Measurements from ENCODE around the gene BCL2.

Gene BCL2

DNA sequence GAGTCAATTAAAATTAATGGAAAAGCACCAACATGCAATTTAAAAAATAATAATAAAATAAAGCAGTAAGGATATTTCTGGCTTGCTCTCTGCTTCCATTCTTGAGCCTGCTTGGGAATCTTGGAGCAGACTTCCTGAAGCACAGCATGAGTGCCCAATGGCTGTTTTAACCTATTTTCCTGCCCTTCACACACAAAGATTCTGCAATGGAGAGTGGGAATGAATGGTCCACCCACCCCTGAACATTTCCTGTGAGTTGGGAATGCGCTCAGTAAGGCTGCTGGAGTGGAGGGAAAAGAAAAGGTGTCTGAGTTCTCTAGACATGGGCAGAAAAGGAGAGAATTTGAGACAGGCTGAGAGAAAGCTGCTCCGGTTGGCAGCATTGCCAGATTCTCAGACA, 140.6 kb downstream of the BCL2 start:
- DNase-seq, result no peak

DNA sequence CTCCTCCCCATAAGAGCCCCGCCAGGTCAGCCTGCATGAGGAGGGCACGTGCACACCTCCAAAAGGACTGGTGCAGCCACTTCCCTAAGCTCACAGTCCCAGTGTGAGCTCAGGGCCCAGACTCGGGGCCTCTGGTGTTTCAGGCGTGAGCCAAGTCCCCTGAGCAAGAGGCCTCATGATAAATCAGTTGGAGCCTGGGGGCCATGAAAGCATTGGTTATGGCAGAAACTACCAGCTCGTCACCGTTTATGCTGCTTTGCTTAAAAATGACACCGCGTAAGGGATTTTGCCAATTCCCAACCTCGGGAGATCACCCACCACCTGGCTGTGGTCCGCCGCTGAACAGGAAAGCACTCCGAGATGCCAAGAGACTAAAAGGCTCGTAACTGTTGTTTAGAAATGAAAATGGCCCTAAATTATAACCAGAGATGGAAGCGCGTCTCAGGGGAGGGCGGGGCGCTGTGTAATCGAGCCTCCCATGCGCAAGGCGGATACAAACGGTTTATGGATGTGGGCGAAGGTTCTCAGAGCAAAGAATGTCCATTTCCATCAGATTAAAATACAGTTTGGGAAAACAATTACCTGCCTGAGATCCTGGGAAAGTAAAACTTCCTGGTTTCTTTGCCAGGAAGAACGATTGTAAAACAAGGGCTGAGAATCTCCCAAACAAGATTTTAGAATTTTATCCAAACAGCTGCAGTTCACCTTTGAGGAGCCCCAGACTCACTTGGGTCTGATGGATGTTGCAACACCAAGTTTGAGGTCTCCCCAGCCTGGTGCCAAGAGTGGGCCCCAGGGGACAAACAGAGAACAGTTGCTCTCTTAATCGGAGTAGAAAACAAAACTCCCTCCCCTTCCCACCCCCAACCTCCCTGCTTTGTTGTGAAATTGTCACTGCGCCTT, 141.4 kb downstream of the BCL2 start:
- DNase-seq, result peak; percentile 73

DNA sequence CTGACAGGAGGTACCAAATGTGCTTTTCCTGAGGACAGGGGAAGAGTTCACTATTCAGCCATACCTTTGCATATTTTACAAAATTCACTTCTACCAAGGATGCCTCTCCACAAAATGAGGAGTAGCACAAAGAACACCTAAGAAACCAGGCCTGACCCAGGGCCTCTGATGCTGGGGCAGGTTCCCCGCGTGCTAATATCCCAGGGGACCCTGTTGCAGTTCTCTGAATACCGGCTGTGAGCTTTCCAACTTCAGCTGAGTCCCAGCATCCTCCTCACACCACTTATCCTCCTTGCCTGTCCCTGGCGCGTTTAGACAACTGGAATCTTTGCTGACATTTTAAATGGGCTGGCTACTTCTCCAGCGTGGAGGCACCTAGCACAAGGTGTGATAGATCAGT, 142.3 kb downstream of the BCL2 start:
- DNase-seq, result no peak

DNA sequence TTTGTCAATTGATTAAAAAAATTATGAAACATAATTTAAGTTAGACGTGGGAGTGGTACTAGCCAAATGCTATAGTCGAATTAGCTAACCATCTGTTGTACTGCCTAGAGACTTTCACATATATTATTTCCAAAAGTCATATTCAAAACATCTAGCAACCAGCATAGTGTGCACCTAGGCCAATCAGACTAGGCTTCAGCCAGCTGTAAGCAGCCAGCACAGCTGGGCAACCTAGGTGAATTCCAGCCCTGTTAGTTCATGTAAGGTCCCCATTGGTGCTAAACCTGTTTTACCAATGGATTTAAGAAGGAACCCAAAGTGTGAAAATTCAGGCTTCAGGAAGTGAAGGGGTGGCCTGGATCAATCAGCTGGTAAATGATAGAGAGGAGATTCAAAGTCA, 144.3 kb downstream of the BCL2 start:
- DNase-seq, result no peak

DNA sequence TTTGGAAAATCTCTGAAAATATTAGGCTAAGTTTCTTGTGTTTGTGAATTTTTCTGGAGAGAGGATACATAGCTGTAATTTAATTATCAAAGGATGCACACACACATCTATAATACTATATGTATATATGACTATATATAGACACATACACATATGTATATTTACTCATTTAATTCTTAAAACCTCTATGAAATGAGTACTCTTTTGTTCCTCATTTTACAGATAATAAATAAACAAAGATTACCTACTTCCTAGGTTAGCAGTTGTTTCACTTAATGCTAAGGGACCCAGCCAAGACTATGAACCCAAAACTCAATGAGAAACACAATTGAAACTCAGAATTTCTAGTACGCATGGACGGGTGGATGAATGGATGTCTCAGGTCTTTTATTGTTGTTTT, 145.6 kb downstream of the BCL2 start:
- DNase-seq, result no peak

DNA sequence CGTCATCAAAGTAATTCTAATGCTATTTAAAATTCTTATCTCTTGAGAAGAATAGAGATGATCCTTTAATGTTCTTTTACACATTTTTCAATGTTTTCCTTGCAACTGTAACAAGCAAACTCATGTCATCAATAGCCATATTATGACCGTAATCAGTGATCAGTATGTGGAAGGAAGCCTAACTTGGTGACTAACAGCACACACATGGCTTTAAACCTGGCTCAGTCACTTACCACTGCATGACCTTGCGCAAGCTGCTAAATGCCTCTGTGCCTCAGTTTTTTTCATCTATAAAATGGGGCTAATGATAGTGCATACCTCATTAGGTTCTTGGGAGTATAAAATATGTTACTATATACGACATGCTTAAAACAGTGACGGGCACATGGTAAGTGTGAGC, 149.7 kb downstream of the BCL2 start:
- DNase-seq, result no peak

DNA sequence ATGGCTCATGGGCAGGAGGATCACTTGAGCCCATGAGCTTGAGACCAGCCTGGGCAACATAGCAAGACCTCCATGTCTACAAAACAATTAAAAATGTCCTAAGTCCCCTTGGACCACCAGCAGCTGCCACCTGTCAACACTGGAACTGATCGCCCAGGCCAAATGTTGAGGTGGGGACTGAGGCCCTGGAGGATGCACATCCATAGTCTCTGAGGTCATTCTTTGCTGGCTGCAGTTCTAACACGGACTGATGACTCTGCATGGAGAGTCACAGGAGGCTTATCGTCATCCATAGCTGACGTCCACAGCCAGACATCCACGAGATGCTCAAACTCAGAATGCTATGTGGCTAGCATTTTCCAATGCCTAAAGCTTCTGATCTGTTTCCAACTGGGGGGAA, 151.3 kb downstream of the BCL2 start:
- DNase-seq, result no peak

GRCh38 chr18:63166142-63166541, 153.4 kb downstream of the BCL2 start:
- DNase-seq, result no peak

DNA sequence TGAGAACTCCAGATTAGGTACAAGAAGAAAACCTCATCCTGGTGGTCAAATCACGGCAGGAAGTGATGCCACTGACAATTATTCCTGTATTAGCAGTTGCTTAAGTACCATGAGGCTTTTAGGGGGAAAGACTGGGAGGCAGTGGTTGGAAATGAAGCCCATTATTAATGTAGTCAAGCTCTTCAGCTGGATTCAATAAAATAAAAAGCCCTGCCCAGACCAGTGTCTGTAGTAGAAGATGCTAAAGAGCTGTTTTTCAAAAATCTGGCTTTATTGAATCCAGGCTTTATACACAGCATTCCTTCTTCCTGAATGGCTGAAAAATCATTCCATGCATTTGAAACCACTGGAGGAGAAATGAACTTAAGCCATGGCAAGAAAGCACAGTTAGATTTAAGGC, 155.2 kb downstream of the BCL2 start:
- no peak for DNase-seq

DNA sequence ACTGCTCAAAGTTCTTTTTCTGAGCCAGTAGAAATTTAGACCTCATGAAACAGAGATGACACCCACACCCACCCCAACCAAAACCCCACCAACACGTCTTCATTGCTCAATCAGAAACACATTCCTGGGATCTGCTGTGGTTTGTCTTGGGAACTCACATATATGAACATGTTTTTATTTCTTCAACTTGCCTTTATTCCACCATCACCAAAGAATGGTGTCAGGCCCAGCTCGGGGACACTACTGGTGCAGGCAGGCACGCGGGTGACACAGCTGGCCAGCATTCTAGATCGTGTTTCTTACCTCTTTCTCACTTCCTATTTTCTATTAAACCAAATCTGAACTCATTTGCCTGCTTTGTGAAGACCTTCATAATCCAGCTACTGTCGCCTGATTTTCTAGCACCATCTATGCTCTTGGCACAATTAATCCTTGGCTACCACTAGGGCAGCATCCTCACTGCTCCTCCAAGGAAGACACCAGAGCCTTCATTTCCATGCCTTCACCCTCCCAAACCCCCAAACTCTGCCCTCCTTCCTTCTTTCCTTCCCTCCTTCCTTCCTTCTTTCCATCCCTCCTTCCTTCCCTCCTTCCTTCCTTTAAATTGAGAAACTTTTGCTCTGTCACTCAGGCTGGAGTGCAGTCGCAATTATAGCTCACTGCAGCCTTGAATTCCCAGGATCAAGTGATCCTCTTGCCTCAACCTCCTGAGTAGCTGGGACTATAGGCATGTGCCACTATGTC, 157.1 kb downstream of the BCL2 start:
- no peak for DNase-seq

DNA sequence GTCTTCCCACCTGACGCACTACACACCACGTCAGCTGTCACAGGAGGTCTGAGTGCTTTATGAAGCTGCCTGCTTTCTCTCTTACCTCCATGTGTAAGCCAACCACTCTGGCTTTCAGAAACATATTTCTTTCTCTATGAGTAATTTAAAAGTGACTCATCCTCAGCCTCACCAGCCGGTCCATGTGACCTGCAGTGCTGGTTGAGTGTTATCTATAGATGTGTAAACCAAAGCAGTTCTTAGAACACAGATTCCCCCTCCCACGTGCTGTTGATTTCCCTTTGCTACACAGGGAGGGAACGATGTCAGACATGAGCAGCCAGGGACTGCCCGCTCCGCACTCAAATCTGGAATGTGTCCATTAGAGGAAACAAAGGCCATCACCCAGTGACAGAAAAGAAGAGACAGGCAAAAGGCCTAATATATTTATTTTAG, 157.8 kb downstream of the BCL2 start:
- DNase-seq, result no peak

DNA sequence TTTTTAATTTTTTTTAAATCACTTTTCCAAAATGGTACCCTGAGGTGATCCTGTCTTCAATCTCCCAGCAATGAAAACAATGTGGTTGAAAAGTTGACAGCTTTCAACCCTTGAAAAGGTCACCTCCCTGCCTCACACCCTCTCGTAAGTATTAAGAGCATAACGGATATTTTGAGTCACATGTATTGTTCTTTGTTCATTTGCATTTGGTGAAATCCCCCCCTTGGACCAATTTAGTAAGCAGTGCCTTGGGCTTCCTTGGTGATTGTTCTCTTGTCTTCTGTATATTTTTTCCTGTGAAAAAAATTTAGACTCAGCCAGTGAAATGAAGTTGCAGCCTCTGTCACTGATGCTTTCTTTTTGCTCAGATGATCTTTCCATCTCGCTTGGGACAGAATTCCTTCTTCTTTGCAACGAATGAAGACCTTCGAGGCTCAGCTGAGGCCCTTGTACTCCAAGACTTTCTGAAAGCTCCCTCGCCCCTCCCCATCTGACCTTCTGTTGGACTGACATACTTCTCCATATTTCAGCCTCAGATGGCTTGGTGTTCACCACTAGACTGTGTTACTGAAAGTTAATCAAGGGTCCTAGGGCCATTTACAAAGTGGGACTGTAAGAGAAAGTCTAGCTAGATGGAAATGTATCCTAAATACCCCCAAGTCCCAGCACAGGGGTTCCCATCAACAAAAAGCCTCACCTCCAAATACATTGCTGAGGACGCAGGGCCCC, 158.4 kb downstream of the BCL2 start:
- DNase-seq, result no peak

DNA sequence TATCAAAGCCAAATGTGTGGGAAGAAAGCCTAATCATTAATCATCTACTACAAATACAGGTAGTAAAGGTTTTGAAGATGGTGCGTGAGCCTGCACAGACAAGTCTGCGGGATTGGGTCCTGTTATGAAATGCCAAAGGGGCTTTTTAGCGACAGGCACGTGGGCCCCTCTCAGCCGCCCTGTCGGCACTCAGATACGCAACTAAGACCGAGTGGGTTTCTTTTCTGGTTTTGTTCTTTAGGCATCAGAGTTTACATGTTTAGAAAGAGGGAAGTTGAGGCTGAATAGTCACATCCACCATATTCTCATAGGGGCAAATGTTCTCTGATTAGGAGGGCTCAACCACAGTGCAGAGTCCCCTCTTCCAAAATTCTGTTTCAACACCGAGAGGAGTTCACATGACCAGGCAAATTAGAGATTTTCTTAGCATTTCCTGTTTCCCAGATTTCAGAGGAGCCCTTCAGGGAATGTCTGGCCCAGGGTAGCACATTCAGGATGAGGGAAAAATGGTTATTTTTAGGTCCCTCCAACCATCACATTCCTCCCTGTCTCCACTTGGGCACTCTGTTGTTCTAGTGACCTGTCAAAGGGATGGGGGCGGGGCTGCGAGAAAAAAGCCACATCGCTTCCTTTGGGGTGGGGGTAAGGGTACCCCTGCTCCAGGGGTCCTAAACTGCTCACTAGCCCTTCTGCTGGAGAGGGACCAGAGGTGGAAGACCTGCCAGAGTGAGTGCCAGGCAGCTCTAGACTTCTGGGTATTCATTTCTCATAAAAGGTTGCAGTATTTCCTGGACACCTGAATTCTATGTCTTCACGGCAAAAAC, 159.2 kb downstream of the BCL2 start:
- DNase-seq, result no peak

GRCh38 chr18:63159590-63159989, 160.0 kb downstream of the BCL2 start:
- no peak for DNase-seq

DNA sequence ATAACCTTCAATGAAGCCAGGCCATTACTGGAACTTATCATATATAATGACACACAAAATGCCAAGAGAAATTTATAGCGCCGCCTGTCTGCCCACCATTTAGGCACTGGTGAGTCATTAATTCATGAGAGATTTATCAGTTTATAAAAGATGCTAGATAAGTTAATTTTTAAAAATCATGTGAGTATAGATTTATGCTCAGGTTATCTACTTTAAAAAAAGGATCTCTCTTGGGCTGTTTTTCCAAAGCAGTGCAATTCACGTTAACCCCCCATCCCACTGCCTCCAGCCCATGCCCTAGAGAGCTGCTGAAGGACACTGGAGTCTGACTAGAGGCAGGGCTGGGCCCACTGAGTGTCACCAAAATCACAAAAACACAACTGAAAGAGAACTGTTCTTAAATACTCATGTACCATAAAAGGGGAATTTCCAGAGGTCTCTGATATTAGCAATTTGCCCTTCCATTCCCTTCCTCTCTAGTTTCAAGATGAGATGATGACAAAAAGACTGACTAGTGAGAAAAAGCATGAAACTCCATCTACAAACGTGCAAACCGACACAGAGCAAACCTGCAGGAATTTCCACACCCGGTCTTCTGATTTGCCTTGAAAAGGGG, 160.8 kb downstream of the BCL2 start:
- DNase-seq, result no peak

GRCh38 chr18:63158012-63158631, 161.4 kb downstream of the BCL2 start:
- no peak for DNase-seq

DNA sequence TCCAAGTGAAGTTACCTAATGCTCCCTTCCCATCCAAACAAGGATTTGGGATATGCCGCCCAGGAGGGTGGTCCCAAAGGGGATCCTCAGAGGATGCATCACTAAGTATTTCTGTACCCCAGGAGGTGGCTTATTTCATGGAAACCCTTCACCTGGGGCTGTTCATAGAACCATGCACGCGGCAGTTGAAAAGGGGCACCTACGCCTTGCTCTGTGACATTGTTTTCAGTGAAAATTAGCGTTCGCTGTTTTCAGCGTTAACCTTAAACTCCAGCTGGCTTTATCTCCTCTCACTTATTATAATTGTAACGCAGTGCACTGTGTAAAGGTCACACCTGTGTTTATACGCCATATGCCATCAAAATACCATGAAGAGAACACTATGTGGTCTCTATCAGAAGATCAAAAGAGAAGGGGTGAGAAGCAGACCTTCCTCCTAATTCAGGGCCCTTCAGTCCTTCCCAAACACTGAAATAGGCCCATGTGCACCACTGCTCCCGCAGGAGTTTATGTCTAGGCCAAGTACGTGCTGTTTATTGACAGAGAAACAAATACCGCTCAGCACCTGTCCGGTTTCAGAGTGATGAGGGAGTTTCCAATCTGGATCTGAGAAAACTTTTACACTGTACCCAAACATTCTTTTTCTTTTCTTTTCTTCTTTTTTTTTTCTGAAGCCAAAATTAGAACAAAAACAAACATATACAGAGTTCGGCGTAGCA, 162.1 kb downstream of the BCL2 start:
- no peak for DNase-seq

DNA sequence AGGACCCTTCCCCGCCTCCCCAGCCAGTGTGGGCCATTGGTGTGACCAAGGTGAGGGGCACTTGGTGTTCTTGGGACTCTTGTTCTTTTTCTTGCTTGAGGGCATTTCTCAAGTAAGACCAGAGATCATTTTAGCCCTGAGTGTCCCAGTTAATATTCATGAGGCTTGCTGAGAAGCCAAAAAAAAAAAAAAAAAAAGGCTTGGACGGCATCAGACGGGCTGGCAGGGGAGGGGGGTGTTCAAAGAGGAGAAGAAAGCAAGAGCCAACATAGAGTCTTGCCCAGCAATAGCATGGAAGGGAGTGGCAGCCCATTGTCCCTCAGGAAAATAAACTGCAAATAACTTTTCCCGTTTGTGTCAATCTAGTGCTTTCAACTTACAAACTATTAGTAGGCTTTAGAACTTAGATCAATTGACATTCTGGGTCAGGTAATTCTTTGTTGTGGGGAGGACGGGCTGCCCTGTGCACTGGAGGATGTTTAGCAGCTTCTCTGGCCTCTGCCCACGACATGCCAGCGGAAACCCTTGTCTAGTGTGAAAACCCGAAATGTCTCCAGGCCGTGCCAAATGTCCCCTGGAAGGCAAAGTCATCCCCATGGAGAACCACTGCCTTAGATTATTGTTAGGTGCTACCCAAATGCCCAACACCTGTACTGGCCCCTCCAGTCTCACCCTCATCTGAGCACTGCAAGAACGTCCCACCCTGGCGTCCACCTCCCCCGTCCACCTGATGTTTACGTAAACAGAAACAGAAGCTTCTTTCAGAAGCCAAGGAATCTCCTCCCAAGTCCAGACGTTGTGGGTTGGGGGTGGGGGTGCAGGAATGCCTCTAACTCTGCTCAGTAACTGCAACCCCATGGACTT, 163.4 kb downstream of the BCL2 start:
- DNase-seq, result no peak

GRCh38 chr18:63155169-63155852, 164.3 kb downstream of the BCL2 start:
- peak; percentile 97 for DNase-seq
